Measurements from ENCODE around the gene WDR89.
"Not testable (repeated sequence)": the region's sequence is repeated elsewhere in the genome, so short reads cannot be mapped to it uniquely, and the experiment has no call there.

Gene WDR89

GRCh38 chr14:63596998-63597658 lies 44.5 kb downstream of the WDR89 start:
- peaks cover 55 to 65% of the 10 kb centered on the region in 2 donors for H3K36me3 Mint-ChIP-seq
- peaks cover 3 to 6% of the 10 kb centered on the region in 2 donors for H3K4me1 Mint-ChIP-seq
- ATAC-seq (replicated peaks): no peak
- H3K27ac Mint-ChIP-seq: no peak overlapping the region
- no peak for DNase-seq
- H3K9me3 Mint-ChIP-seq: peaks cover 13 to 18% of the 10 kb centered on the region in 2 donors
- H3K27me3 Mint-ChIP-seq: no peaks in the 10 kb centered on the region
- no peak overlapping the region for H3K4me3 Mint-ChIP-seq

- Mint-ChIP-seq H3K9me3 (peaks cover 15 to 18% of the 10 kb centered on the region in 2 donors), H3K36me3 (peaks cover 50 to 58% of the 10 kb centered on the region in 2 donors), H3K27me3 (no peaks in the 10 kb centered on the region), H3K4me3 (no peak overlapping the region), H3K27ac (no peak overlapping the region), H3K4me1 (peaks cover 3 to 6% of the 10 kb centered on the region in 2 donors)
- DNase-seq: no peak
- ATAC-seq (replicated peaks): no peak
Observed at GRCh38 chr14:63594455-63595372, 47.0 kb downstream of the WDR89 start.

- not testable (repeated sequence) for H3K9me3 Mint-ChIP-seq; H3K36me3 Mint-ChIP-seq; H3K4me1 Mint-ChIP-seq; DNase-seq; H3K27ac Mint-ChIP-seq; ATAC-seq (replicated peaks); H3K27me3 Mint-ChIP-seq; H3K4me3 Mint-ChIP-seq
Observed at GRCh38 chr14:63583046-63583445, 58.6 kb downstream of the WDR89 start.

- H3K27me3 Mint-ChIP-seq: no peaks in the 10 kb centered on the region
- no peaks in the 10 kb centered on the region for H3K9me3 Mint-ChIP-seq
- no peak overlapping the region for H3K27ac Mint-ChIP-seq
- no peak overlapping the region for H3K4me3 Mint-ChIP-seq
- H3K4me1 Mint-ChIP-seq: no peaks in the 10 kb centered on the region
- no peaks in the 10 kb centered on the region for H3K36me3 Mint-ChIP-seq
- no peak for ATAC-seq (replicated peaks)
- no peak for DNase-seq
Observed at GRCh38 chr14:63581491-63581890, 60.2 kb downstream of the WDR89 start.

GRCh38 chr14:63578300-63578699 lies 63.4 kb downstream of the WDR89 start:
- DNase-seq: no peak
- ATAC-seq (replicated peaks): no peak
- Mint-ChIP-seq H3K4me3 (no peak overlapping the region), H3K27me3 (peaks cover 0 to 5% of the 10 kb centered on the region in 2 donors), H3K27ac (no peak overlapping the region), H3K9me3 (no peaks in the 10 kb centered on the region), H3K36me3 (no peaks in the 10 kb centered on the region), H3K4me1 (no peaks in the 10 kb centered on the region)

GRCh38 chr14:63573581-63573980 lies 68.1 kb downstream of the WDR89 start:
- Mint-ChIP-seq H3K27me3 (peaks cover 0 to 5% of the 10 kb centered on the region in 2 donors), H3K4me3 (no peak overlapping the region), H3K36me3 (no peaks in the 10 kb centered on the region), H3K4me1 (no peaks in the 10 kb centered on the region), H3K27ac (no peak overlapping the region), H3K9me3 (no peaks in the 10 kb centered on the region)
- ATAC-seq (replicated peaks) (no peak), DNase-seq (no peak)

- Mint-ChIP-seq H3K4me3 (no peak overlapping the region), H3K27ac (no peak overlapping the region), H3K4me1 (no peaks in the 10 kb centered on the region), H3K36me3 (no peaks in the 10 kb centered on the region), H3K27me3 (peaks cover 4 to 16% of the 10 kb centered on the region in 2 donors), H3K9me3 (no peaks in the 10 kb centered on the region)
- DNase-seq (no peak), ATAC-seq (replicated peaks) (no peak)
Observed at GRCh38 chr14:63565448-63565847, 76.2 kb downstream of the WDR89 start.

GRCh38 chr14:63564318-63564717 lies 77.4 kb downstream of the WDR89 start:
- no peak for DNase-seq
- no peaks in the 10 kb centered on the region for H3K9me3 Mint-ChIP-seq
- H3K4me3 Mint-ChIP-seq: no peak overlapping the region
- no peaks in the 10 kb centered on the region for H3K36me3 Mint-ChIP-seq
- no peak overlapping the region for H3K27ac Mint-ChIP-seq
- ATAC-seq (replicated peaks): no peak
- H3K27me3 Mint-ChIP-seq: peaks cover 4 to 16% of the 10 kb centered on the region in 2 donors
- H3K4me1 Mint-ChIP-seq: no peaks in the 10 kb centered on the region

- peaks cover 4 to 16% of the 10 kb centered on the region in 2 donors for H3K27me3 Mint-ChIP-seq
- no peaks in the 10 kb centered on the region for H3K9me3 Mint-ChIP-seq
- H3K4me3 Mint-ChIP-seq: no peak overlapping the region
- no peak overlapping the region for H3K27ac Mint-ChIP-seq
- no peaks in the 10 kb centered on the region for H3K36me3 Mint-ChIP-seq
- DNase-seq (no peak), ATAC-seq (replicated peaks) (no peak)
- H3K4me1 Mint-ChIP-seq: no peaks in the 10 kb centered on the region
Observed at GRCh38 chr14:63563370-63564026, 78.2 kb downstream of the WDR89 start.

- Mint-ChIP-seq H3K4me1 (no peaks in the 10 kb centered on the region), H3K27me3 (peaks cover 4 to 16% of the 10 kb centered on the region in 2 donors), H3K4me3 (no peak overlapping the region), H3K36me3 (no peaks in the 10 kb centered on the region), H3K27ac (no peak overlapping the region), H3K9me3 (no peaks in the 10 kb centered on the region)
- DNase-seq: no peak
- ATAC-seq (replicated peaks): no peak
Observed at GRCh38 chr14:63562405-63562804, 79.3 kb downstream of the WDR89 start.

GRCh38 chr14:63555572-63555971 lies 86.1 kb downstream of the WDR89 start:
- H3K27me3 Mint-ChIP-seq: no peaks in the 10 kb centered on the region
- H3K27ac Mint-ChIP-seq: no peak overlapping the region
- DNase-seq (no peak), ATAC-seq (replicated peaks) (no peak)
- H3K9me3 Mint-ChIP-seq: no peaks in the 10 kb centered on the region
- H3K36me3 Mint-ChIP-seq: no peaks in the 10 kb centered on the region
- H3K4me3 Mint-ChIP-seq: no peak overlapping the region
- peaks cover 3 to 4% of the 10 kb centered on the region in 2 donors for H3K4me1 Mint-ChIP-seq

GRCh38 chr14:63551332-63551731 lies 90.3 kb downstream of the WDR89 start:
- Mint-ChIP-seq H3K27me3 (no peaks in the 10 kb centered on the region), H3K36me3 (no peaks in the 10 kb centered on the region), H3K4me3 (no peak overlapping the region), H3K9me3 (no peaks in the 10 kb centered on the region), H3K27ac (no peak overlapping the region), H3K4me1 (peaks cover 3 to 4% of the 10 kb centered on the region in 2 donors)
- DNase-seq: no peak
- ATAC-seq (replicated peaks): no peak

- Mint-ChIP-seq H3K9me3 (no peaks in the 10 kb centered on the region), H3K27ac (no peak overlapping the region)
Observed at GRCh38 chr14:63547798-63548335, 93.8 kb downstream of the WDR89 start.

More at GRCh38 chr14:63547798-63548335, 93.8 kb downstream of the WDR89 start:
- no peaks in the 10 kb centered on the region for H3K27me3 Mint-ChIP-seq
- peaks cover 9 to 15% of the 10 kb centered on the region in 2 donors for H3K4me1 Mint-ChIP-seq
- H3K36me3 Mint-ChIP-seq: peaks cover 0 to 1% of the 10 kb centered on the region in 2 donors
- DNase-seq: no peak
- ATAC-seq (replicated peaks): no peak
- no peak overlapping the region for H3K4me3 Mint-ChIP-seq

All from stimulated activated naive B cell treated with anti-CD40 and anti-IgM and Interleukin-4, amounts not matched to agents 10 μg/mL and 1 μg/mL and 100 μg/mL, for 72 hours (primary cell).